ENCODE measurements around the gene CFAP410.
A peak's percentile ranks its signal among the peaks of the same experiment; 100 is the strongest.

CFAP410 gene

GRCh38 chr21:44379991-44380865 is 41.0 kb upstream of the CFAP410 start:
- no peak overlapping the region for H3K4me3 ChIP-seq (ENCODE audit: low read depth, low read length)
- DNase-seq (ENCODE audit: low read depth), result no peak
- no peak for TF ChIP-seq CTCF (IDR thresholded peaks at IDR 0.05; ENCODE audit: insufficient read depth, low read depth, low read length, missing control alignments)

- H3K4me3 ChIP-seq (ENCODE audit: low read depth, low read length), result no peak overlapping the region
- no peak for TF ChIP-seq CTCF (IDR thresholded peaks at IDR 0.05; ENCODE audit: insufficient read depth, low read depth, low read length, missing control alignments)
- DNase-seq (ENCODE audit: low read depth), result no peak
Measured at GRCh38 chr21:44379515-44379848, 40.3 kb upstream of the CFAP410 start.

- no peak overlapping the region for H3K4me3 ChIP-seq (ENCODE audit: low read depth, low read length)
- DNase-seq (ENCODE audit: low read depth), result no peak
- no peak for TF ChIP-seq CTCF (IDR thresholded peaks at IDR 0.05; ENCODE audit: insufficient read depth, low read depth, low read length, missing control alignments)
Measured at GRCh38 chr21:44378646-44379514, 39.7 kb upstream of the CFAP410 start.

- H3K4me3 ChIP-seq (ENCODE audit: low read depth, low read length), result no peak overlapping the region
- DNase-seq (ENCODE audit: low read depth), result no peak
- TF ChIP-seq CTCF (IDR thresholded peaks at IDR 0.05; ENCODE audit: insufficient read depth, low read depth, low read length, missing control alignments), result no peak
Measured at GRCh38 chr21:44377922-44378645, 38.9 kb upstream of the CFAP410 start.

GRCh38 chr21:44377201-44377921 is 38.2 kb upstream of the CFAP410 start:
- TF ChIP-seq CTCF (IDR thresholded peaks at IDR 0.05; ENCODE audit: insufficient read depth, low read depth, low read length, missing control alignments), result peak; percentile 6
- no peak overlapping the region for H3K4me3 ChIP-seq (ENCODE audit: low read depth, low read length)
- DNase-seq (ENCODE audit: low read depth), result no peak

GRCh38 chr21:44376606-44377005 is 37.4 kb upstream of the CFAP410 start:
- no peak for DNase-seq (ENCODE audit: low read depth)
- no peak for TF ChIP-seq CTCF (IDR thresholded peaks at IDR 0.05; ENCODE audit: insufficient read depth, low read depth, low read length, missing control alignments)
- no peak overlapping the region for H3K4me3 ChIP-seq (ENCODE audit: low read depth, low read length)

All from GM12865 (cell line).